ENCODE results near the gene COPRS.
"Not testable (repeated sequence)": the region's sequence is repeated elsewhere in the genome, so short reads cannot be mapped to it uniquely, and the experiment has no call there.

The COPRS gene

DNA sequence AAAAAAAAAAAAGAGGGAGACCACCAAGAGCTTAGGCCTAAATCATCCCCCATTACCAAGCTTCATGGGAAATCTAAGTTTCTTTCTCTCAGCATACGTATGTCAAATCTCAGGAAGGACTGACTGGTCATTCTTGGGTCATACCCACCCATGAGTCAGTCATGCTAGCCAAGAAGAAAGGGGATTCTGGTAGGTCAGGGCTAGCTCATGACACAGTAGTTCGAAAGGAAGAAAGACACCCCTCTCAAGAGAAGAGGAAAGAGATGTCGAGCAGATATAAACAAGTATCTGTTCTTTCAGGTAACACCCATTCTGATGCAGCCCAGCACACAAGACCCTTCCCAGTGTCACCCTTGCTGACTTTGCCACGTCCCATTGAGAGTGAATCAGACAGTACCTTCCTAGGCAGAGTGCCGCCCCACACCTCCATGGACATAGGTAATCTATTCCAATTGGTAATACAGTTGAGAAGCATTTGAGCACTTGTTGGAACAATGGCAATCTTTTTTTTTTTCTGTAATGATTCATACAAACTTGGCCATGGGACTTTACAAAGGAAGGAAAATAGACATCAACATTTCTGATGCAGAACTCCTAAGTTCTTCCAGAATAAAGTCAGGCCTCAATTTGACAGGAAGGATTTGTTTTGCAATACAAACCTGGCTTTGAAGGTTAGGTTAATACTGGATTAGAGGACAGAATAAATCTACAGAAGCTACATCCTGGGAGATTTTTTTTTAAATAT lies 38.2 kb downstream of the COPRS start:
- no peak overlapping the region for H3K4me2 ChIP-seq (ENCODE audit: low read depth, low read length, poor library complexity, severe bottlenecking)
- H3F3A ChIP-seq (ENCODE audit: low read depth), result no peaks in the 10 kb centered on the region
- H2AFZ ChIP-seq (ENCODE audit: low read length), result no peak overlapping the region
- no peaks in the 10 kb centered on the region for H3K36me3 ChIP-seq (ENCODE audit: insufficient read depth, low read length)
- peaks cover 3% of the 10 kb centered on the region for H3K4me1 ChIP-seq (ENCODE audit: insufficient read depth, low read length, poor library complexity, severe bottlenecking)
- H3K79me2 ChIP-seq (ENCODE audit: insufficient read depth, low read length), result no peaks in the 10 kb centered on the region
- H3K9me2 ChIP-seq (replicated peaks; ENCODE audit: low read depth, low read length), result no peaks in the 10 kb centered on the region
- no peaks in the 10 kb centered on the region for H3K27me3 ChIP-seq (ENCODE audit: insufficient read depth, low read length, poor library complexity, severe bottlenecking)
- no peak overlapping the region for H3K4me3 ChIP-seq (ENCODE audit: low read length, poor library complexity, severe bottlenecking)
- H3K9ac ChIP-seq (ENCODE audit: low read depth, low read length, poor library complexity, severe bottlenecking), result no peak overlapping the region
- no peaks in the 10 kb centered on the region for H4K20me1 ChIP-seq (ENCODE audit: insufficient read depth, low read length, poor library complexity, severe bottlenecking)
- TF ChIP-seq EZH2phosphoT487 (IDR thresholded peaks at IDR 0.05; ENCODE audit: borderline replicate concordance) (no peak), CTCF (conservative IDR thresholded peaks at IDR 0.05; ENCODE audit: low read length) (no peak)
- H3K9me3 ChIP-seq (ENCODE audit: insufficient read depth, low read depth, low read length), result no peaks in the 10 kb centered on the region

DNA sequence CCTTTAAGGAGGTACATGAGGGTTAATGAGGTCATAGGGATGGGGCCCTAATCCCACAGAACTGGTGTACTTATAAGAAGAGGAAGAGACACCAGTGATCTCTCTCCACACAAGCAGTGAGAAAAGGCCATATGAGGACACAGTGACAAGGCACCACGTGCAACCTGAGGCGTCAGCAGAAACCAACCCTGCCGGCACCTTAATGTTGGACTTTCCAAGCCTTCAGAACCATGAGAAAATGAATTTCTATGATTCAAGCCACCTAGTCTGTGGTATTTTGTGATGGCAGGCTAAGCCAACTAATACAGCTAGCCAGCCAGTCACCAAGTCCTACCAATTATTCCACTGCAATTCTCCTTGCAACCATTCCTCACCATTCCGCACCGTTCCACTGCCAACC lies 39.5 kb downstream of the COPRS start:
- no peak overlapping the region for H3K4me2 ChIP-seq (ENCODE audit: low read depth, low read length, poor library complexity, severe bottlenecking)
- H3K4me3 ChIP-seq (ENCODE audit: low read length, poor library complexity, severe bottlenecking), result no peak overlapping the region
- H3K9me2 ChIP-seq (replicated peaks; ENCODE audit: low read depth, low read length), result no peaks in the 10 kb centered on the region
- TF ChIP-seq CTCF (conservative IDR thresholded peaks at IDR 0.05; ENCODE audit: low read length) (no peak), EZH2phosphoT487 (IDR thresholded peaks at IDR 0.05; ENCODE audit: borderline replicate concordance) (no peak)
- H4K20me1 ChIP-seq (ENCODE audit: insufficient read depth, low read length, poor library complexity, severe bottlenecking), result no peaks in the 10 kb centered on the region
- H2AFZ ChIP-seq (ENCODE audit: low read length), result no peak overlapping the region
- H3F3A ChIP-seq (ENCODE audit: low read depth), result no peaks in the 10 kb centered on the region
- no peaks in the 10 kb centered on the region for H3K36me3 ChIP-seq (ENCODE audit: insufficient read depth, low read length)
- no peak overlapping the region for H3K9ac ChIP-seq (ENCODE audit: low read depth, low read length, poor library complexity, severe bottlenecking)
- H3K27me3 ChIP-seq (ENCODE audit: insufficient read depth, low read length, poor library complexity, severe bottlenecking), result no peaks in the 10 kb centered on the region
- H3K79me2 ChIP-seq (ENCODE audit: insufficient read depth, low read length), result no peaks in the 10 kb centered on the region
- no peaks in the 10 kb centered on the region for H3K4me1 ChIP-seq (ENCODE audit: insufficient read depth, low read length, poor library complexity, severe bottlenecking)
- H3K9me3 ChIP-seq (ENCODE audit: insufficient read depth, low read depth, low read length), result no peaks in the 10 kb centered on the region

DNA sequence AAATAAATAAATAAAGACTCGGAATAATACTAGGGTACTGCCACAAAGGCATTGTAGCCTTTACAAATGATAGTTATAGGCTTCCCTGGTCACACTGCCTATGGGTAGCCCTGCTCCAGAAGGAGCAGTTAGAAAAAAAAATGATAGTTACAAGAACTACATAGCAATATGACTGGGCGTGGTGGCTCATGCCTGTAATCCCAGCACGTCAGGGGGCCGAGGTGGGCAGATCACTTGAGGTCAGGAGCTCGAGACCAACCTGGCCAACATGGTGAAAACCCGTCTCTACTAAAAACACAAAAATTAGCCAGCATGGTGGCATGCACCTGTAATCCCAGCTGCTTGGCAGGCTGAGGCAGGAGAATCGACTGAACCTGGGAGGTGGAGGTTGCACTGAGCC lies 40.2 kb downstream of the COPRS start:
- not testable (repeated sequence) for H3K9me3 ChIP-seq (ENCODE audit: insufficient read depth, low read depth, low read length); H3K4me1 ChIP-seq (ENCODE audit: insufficient read depth, low read length, poor library complexity, severe bottlenecking); H2AFZ ChIP-seq (ENCODE audit: low read length); H3K27me3 ChIP-seq (ENCODE audit: insufficient read depth, low read length, poor library complexity, severe bottlenecking); H3K4me2 ChIP-seq (ENCODE audit: low read depth, low read length, poor library complexity, severe bottlenecking); H3F3A ChIP-seq (ENCODE audit: low read depth); H4K20me1 ChIP-seq (ENCODE audit: insufficient read depth, low read length, poor library complexity, severe bottlenecking); H3K4me3 ChIP-seq (ENCODE audit: low read length, poor library complexity, severe bottlenecking); H3K36me3 ChIP-seq (ENCODE audit: insufficient read depth, low read length); H3K79me2 ChIP-seq (ENCODE audit: insufficient read depth, low read length); H3K9ac ChIP-seq (ENCODE audit: low read depth, low read length, poor library complexity, severe bottlenecking); H3K9me2 ChIP-seq (replicated peaks; ENCODE audit: low read depth, low read length)

- H3K36me3 ChIP-seq (ENCODE audit: insufficient read depth, low read length), result no peaks in the 10 kb centered on the region
- no peaks in the 10 kb centered on the region for H3K9me3 ChIP-seq (ENCODE audit: insufficient read depth, low read depth, low read length)
- no peaks in the 10 kb centered on the region for H3K9me2 ChIP-seq (replicated peaks; ENCODE audit: low read depth, low read length)
- H3K4me3 ChIP-seq (ENCODE audit: low read length, poor library complexity, severe bottlenecking), result no peak overlapping the region
- no peaks in the 10 kb centered on the region for H3K27me3 ChIP-seq (ENCODE audit: insufficient read depth, low read length, poor library complexity, severe bottlenecking)
- no peaks in the 10 kb centered on the region for H3F3A ChIP-seq (ENCODE audit: low read depth)
- H3K4me2 ChIP-seq (ENCODE audit: low read depth, low read length, poor library complexity, severe bottlenecking), result no peak overlapping the region
- TF ChIP-seq EZH2phosphoT487 (IDR thresholded peaks at IDR 0.05; ENCODE audit: borderline replicate concordance) (no peak), CTCF (conservative IDR thresholded peaks at IDR 0.05; ENCODE audit: low read length) (no peak)
- no peaks in the 10 kb centered on the region for H3K79me2 ChIP-seq (ENCODE audit: insufficient read depth, low read length)
- no peaks in the 10 kb centered on the region for H3K4me1 ChIP-seq (ENCODE audit: insufficient read depth, low read length, poor library complexity, severe bottlenecking)
- H4K20me1 ChIP-seq (ENCODE audit: insufficient read depth, low read length, poor library complexity, severe bottlenecking), result no peaks in the 10 kb centered on the region
- H3K9ac ChIP-seq (ENCODE audit: low read depth, low read length, poor library complexity, severe bottlenecking), result no peak overlapping the region
- no peak overlapping the region for H2AFZ ChIP-seq (ENCODE audit: low read length)
These were observed 43.8 kb downstream of the COPRS start for GRCh38 chr17:31815212-31815730.
